NCI-H446 (cell line): ENCODE measurements around the gene MTNR1A.

Experiments used
- DNase-seq, 2 experiments: peaks; one replicate each; lab custom pipeline; 2025; lab: John Stamatoyannopoulos, UW

MTNR1A gene

GRCh38 chr4:186487726-186488125 is 67.6 kb downstream of the MTNR1A start:
- no peak for DNase-seq

GRCh38 chr4:186486172-186486571 is 69.2 kb downstream of the MTNR1A start:
- DNase-seq: no peak

GRCh38 chr4:186485561-186486062 is 69.8 kb downstream of the MTNR1A start:
- DNase-seq: no peak

GRCh38 chr4:186485150-186485549 is 70.2 kb downstream of the MTNR1A start:
- DNase-seq: no peak

GRCh38 chr4:186483656-186484055 is 71.7 kb downstream of the MTNR1A start:
- no peak for DNase-seq
